OCI-LY1 (cell line): ENCODE results near the gene B4GALNT1.
A peak's percentile ranks its signal among the peaks of the same experiment; 100 is the strongest.

Experiments used
- H2AFZ ChIP-seq: fragments of 200-600 bp; sonication (generic), shearing (Covaris generic); 2 replicates; pipeline ENCODE4 v1.6.0; 2014; ENCODE audit warnings: antibody characterized with exemption, mild to moderate bottlenecking, low read length
- H3F3A ChIP-seq: fragments of 200-600 bp; sonication (generic), shearing (Covaris generic); 2 replicates; pipeline ENCODE4 v1.6.0; 2014; ENCODE audit warnings: mild to moderate bottlenecking, antibody characterized with exemption, low read length, moderate library complexity; ENCODE audit not compliant: insufficient read depth
- H3K27ac ChIP-seq: fragments of 200-600 bp; sonication (generic); 2 replicates; pipeline ENCODE4 v1.5.1; 2014; ENCODE audit warnings: low read length, mixed run types, mild to moderate bottlenecking, low read depth; ENCODE audit not compliant: poor library complexity, severe bottlenecking
- H3K27me3 ChIP-seq: fragments of 200-600 bp; sonication (generic); 2 replicates; pipeline ENCODE4 v1.6.0; 2014; ENCODE audit warnings: antibody characterized with exemption, mild to moderate bottlenecking, low read length, moderate library complexity; ENCODE audit not compliant: insufficient read depth
- H3K36me3 ChIP-seq: fragments of 200-600 bp; sonication (generic); 2 replicates; pipeline ENCODE4 v1.6.1; 2014; ENCODE audit warnings: mild to moderate bottlenecking, antibody characterized with exemption, low read length, moderate library complexity, mixed read lengths; ENCODE audit not compliant: insufficient read depth
- H3K4me1 ChIP-seq: fragments of 200-600 bp; sonication (generic); 2 replicates; pipeline ENCODE4 v1.5.1; 2014; ENCODE audit warnings: mild to moderate bottlenecking, low read length, moderate library complexity; ENCODE audit not compliant: insufficient read depth, severe bottlenecking
- H3K4me2 ChIP-seq: fragments of 200-600 bp; sonication (generic), shearing (Covaris generic); 2 replicates; pipeline ENCODE4 v1.6.1; 2014; ENCODE audit warnings: low read length
- H3K4me3 ChIP-seq: fragments of 200-600 bp; sonication (generic); 2 replicates; pipeline ENCODE4 v1.5.1; 2014; ENCODE audit warnings: low read length, low read depth, mild to moderate bottlenecking, mixed read lengths; ENCODE audit not compliant: poor library complexity, severe bottlenecking
- H3K79me2 ChIP-seq: fragments of 200-600 bp; shearing (Covaris generic); 2 replicates; pipeline ENCODE4 v1.6.1; 2016; ENCODE audit warnings: mixed run types, low read length, mixed read lengths; ENCODE audit not compliant: insufficient read depth
- H3K9ac ChIP-seq: fragments of 200-600 bp; sonication (generic), shearing (Covaris generic); 2 replicates; pipeline ENCODE4 v1.6.1; 2014; ENCODE audit warnings: mild to moderate bottlenecking, low read length, mixed read lengths
- H3K9me2 ChIP-seq: fragments of 200-600 bp; sonication (generic), shearing (Covaris generic); 2 replicates; pipeline ENCODE4 v1.6.1; 2014; ENCODE audit warnings: low read depth, mild to moderate bottlenecking, low read length, mixed read lengths
- H3K9me3 ChIP-seq: fragments of 200-600 bp; shearing (Covaris generic); 2 replicates; pipeline ENCODE4 v1.6.1; 2014; ENCODE audit warnings: low read length, mixed read lengths
- H4K20me1 ChIP-seq: fragments of 200-600 bp; sonication (generic), shearing (Covaris generic); 2 replicates; pipeline ENCODE4 v1.6.0; 2016; ENCODE audit warnings: mild to moderate bottlenecking, low read length; ENCODE audit not compliant: insufficient read depth
- CTCF ChIP-seq: fragments of 200-600 bp; sonication (generic), shearing (Covaris generic); IDR thresholded peaks from 2 replicates; pipeline ENCODE4 v1.5.1; 2017; ENCODE audit warnings: mild to moderate bottlenecking, antibody characterized with exemption, low read length, moderate library complexity, mixed read lengths
- EZH2 ChIP-seq: fragments of 200-600 bp; sonication (generic), shearing (Covaris generic); IDR thresholded peaks from 2 replicates; pipeline ENCODE4 v1.8.0; 2017; ENCODE audit warnings: borderline replicate concordance, mixed run types, mild to moderate bottlenecking, antibody characterized with exemption, low read length, moderate library complexity, mixed read lengths

B4GALNT1 gene

DNA sequence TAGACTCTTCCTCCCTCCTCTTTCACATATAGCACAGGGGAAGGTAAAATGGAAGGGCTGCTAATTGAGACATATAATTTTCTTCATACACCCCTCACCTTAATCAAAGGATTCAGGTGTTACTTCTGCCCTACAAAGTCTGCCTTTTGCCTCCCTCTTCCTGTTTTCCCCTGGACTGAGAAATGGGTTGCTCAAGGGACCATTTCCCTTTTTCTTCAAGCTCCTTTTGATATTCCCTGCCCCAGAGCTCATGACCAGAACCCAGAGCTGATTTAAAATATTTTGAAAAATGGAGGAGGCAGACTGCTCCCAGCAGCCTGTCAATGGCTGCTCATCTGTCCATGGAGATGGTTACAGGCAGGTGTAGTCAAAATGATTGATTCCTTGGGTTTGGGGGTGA, 48.3 kb downstream of the B4GALNT1 start:
- Histone ChIP-seq H3K4me1 (no peaks in the 10 kb centered on the region), H3K9me3 (no peaks in the 10 kb centered on the region), H3F3A (no peaks in the 10 kb centered on the region), H4K20me1 (no peaks in the 10 kb centered on the region), H3K27ac (no peak overlapping the region), H3K4me2 (no peak overlapping the region), H3K9me2 (no peaks in the 10 kb centered on the region), H3K9ac (no peak overlapping the region), H3K79me2 (no peaks in the 10 kb centered on the region), H2AFZ (no peak overlapping the region), H3K36me3 (no peaks in the 10 kb centered on the region), H3K4me3 (no peak overlapping the region), H3K27me3 (no peaks in the 10 kb centered on the region)
- TF ChIP-seq EZH2 (no peak), CTCF (no peak)

- Histone ChIP-seq H3K4me2 (no peak overlapping the region), H4K20me1 (no peaks in the 10 kb centered on the region), H3K9ac (no peak overlapping the region), H3K27me3 (no peaks in the 10 kb centered on the region), H3K9me2 (no peaks in the 10 kb centered on the region), H3K4me1 (no peaks in the 10 kb centered on the region), H3K4me3 (no peak overlapping the region), H3F3A (no peaks in the 10 kb centered on the region), H3K36me3 (no peaks in the 10 kb centered on the region), H3K9me3 (no peaks in the 10 kb centered on the region), H2AFZ (no peak overlapping the region), H3K79me2 (no peaks in the 10 kb centered on the region), H3K27ac (no peak overlapping the region)
- TF ChIP-seq EZH2 (no peak), CTCF (no peak)
These were observed 49.0 kb downstream of the B4GALNT1 start for GRCh38 chr12:57584050-57584449.

- Histone ChIP-seq H3K4me2 (no peak overlapping the region), H3K4me1 (no peaks in the 10 kb centered on the region), H3K9me2 (no peaks in the 10 kb centered on the region), H3F3A (no peaks in the 10 kb centered on the region), H3K9ac (no peak overlapping the region), H3K4me3 (no peak overlapping the region), H3K36me3 (no peaks in the 10 kb centered on the region), H3K27ac (no peak overlapping the region), H3K79me2 (no peaks in the 10 kb centered on the region), H3K27me3 (no peaks in the 10 kb centered on the region), H2AFZ (no peak overlapping the region), H3K9me3 (no peaks in the 10 kb centered on the region), H4K20me1 (no peaks in the 10 kb centered on the region)
- no peak for TF ChIP-seq EZH2
- TF ChIP-seq CTCF: peak; percentile 99
These were observed 49.8 kb downstream of the B4GALNT1 start for GRCh38 chr12:57583008-57583831.
